HG02588 (cell line): Measurements from ENCODE around the gene MFSD12.
"Not testable (repeated sequence)": the region's sequence is repeated elsewhere in the genome, so short reads cannot be mapped to it uniquely, and the experiment has no call there.

ENCODE experiments used
- ATAC-seq: cut with Tn5 transposase; IDR thresholded peaks from one replicate; pipeline ENCODE4 v1.9.1; 2021; ENCODE audit warnings: mild to moderate bottlenecking, moderate library complexity; ENCODE audit not compliant: unreplicated experiment

The MFSD12 gene

GRCh38 chr19:3510727-3511126 is 46.7 kb downstream of the MFSD12 start:
- no peak for ATAC-seq

- ATAC-seq, result no peak
These were observed 47.8 kb downstream of the MFSD12 start for GRCh38 chr19:3509566-3509989.

GRCh38 chr19:3508771-3509535 is 48.4 kb downstream of the MFSD12 start:
- ATAC-seq, result no peak

GRCh38 chr19:3508121-3508661 is 49.2 kb downstream of the MFSD12 start:
- ATAC-seq, result not testable (repeated sequence)

GRCh38 chr19:3507371-3508120 is 49.8 kb downstream of the MFSD12 start:
- no peak for ATAC-seq

- ATAC-seq, result peak; percentile 32
These were observed 50.7 kb downstream of the MFSD12 start for GRCh38 chr19:3506384-3507340.

GRCh38 chr19:3505598-3506383 is 51.6 kb downstream of the MFSD12 start, which contains the start of gene FZR1:
Gene FZR1 (plus strand): TSS chr19:3506311. CDS start chr19:3522990, 16,679 bp downstream.
- ATAC-seq, result peak; percentile 82

- no peak for ATAC-seq
These were observed 52.7 kb downstream of the MFSD12 start for GRCh38 chr19:3504735-3505134.

GRCh38 chr19:3503036-3503572 is 54.3 kb downstream of the MFSD12 start:
- ATAC-seq, result no peak

GRCh38 chr19:3501780-3502179 is 55.6 kb downstream of the MFSD12 start:
- ATAC-seq, result no peak

- ATAC-seq, result peak; percentile 82
These were observed 56.8 kb downstream of the MFSD12 start, which contains the start of gene DOHH for GRCh38 chr19:3500429-3501101. Gene DOHH (minus strand): TSS chr19:3500674. CDS start chr19:3496814, 3,860 bp downstream.

GRCh38 chr19:3499738-3500428 is 57.5 kb downstream of the MFSD12 start:
- ATAC-seq, result peak; percentile 9

GRCh38 chr19:3497757-3498520 is 59.4 kb downstream of the MFSD12 start:
- no peak for ATAC-seq

- ATAC-seq, result no peak
These were observed 60.8 kb downstream of the MFSD12 start for GRCh38 chr19:3496392-3497273.

- ATAC-seq, result no peak
These were observed 62.8 kb downstream of the MFSD12 start for GRCh38 chr19:3494559-3494958.
